GM18907 (cell line): Measurements from ENCODE around the gene LZTFL1.
"Not testable (repeated sequence)": the region's sequence is repeated elsewhere in the genome, so short reads cannot be mapped to it uniquely, and the experiment has no call there.

Source experiments
- ATAC-seq: cut with Tn5 transposase; IDR thresholded peaks from one replicate; pipeline ENCODE4 v1.9.1; 2021; ENCODE audit warnings: mild to moderate bottlenecking, moderate library complexity; ENCODE audit not compliant: unreplicated experiment

LZTFL1 gene

DNA sequence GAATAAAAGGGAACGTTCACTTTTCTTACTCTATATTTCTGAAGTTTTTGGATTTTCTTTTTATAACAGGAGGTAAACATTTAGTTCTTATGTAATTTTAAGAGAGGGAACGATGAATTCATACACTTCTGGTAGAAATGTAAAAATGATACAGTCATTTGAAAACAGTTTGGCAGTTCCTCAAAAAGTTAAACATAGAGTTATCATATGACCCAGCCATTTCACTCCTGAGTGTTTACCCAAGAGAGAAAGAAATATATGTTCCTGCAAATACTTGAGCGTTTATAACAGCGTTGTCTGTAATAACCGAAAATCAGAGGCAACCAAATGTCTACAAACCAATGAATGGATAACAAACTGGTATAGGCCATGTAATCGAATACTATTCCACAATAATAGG lies 23.6 kb upstream of the LZTFL1 start:
- ATAC-seq, result no peak

DNA sequence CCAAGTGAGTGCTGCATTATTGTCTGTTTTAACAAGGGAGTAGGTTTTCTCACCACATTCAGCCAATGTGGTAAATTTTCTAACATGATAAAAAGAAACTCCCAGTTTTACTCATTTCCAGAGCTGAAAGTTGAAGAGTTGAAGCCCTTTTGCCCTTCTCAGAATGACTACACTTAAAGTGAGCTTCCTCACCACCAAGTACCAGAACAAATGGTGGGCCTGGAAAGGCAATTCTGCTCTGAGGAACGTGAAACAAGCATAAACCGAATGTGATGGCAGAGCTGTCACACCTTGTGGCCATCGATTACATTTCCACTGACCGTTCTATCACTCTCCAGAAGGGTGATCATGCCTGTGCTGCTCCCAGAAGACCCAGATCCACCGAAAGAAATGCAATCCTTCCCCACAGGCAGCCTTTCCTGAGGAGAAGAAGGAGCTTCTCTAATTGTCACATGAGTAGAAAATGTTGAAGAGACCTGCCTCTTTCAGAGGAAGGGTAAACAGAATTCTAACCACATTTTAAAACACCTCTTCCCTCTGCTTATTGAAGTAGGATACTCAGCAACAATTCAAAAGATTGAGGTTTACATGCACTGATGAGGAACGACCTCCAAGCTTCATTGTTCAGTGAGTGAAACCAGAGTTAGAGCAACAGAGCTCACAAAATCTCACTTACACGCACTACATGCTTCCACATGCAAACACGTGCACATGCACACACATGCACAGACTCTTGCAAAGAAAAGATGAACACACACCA lies 23.0 kb upstream of the LZTFL1 start:
- peak; percentile 66 for ATAC-seq

GRCh38 chr3:45861043-45861719 lies 19.3 kb upstream of the LZTFL1 start:
- peak; percentile 45 for ATAC-seq

GRCh38 chr3:45860481-45860880 lies 18.6 kb upstream of the LZTFL1 start:
- no peak for ATAC-seq

GRCh38 chr3:45858809-45859543 lies 17.1 kb upstream of the LZTFL1 start:
- ATAC-seq, result no peak

DNA sequence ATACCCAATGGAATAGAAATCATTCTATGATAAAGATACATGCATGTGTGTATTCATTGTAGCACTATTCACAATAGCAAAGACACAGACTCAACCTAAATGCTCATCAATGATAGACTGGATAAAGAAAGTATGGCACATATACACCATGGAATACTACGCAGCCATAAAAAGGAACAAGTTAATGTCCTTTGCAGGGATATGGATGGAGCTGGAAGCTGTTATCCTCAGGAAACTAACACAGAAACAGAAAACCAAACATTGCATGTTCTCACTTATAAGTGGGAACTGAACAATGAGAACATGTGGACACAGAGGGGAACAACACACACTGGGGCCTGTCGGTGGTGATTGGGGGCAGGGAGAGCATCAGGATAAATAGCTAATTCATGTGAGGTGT lies 15.1 kb upstream of the LZTFL1 start:
- ATAC-seq, result not testable (repeated sequence)

DNA sequence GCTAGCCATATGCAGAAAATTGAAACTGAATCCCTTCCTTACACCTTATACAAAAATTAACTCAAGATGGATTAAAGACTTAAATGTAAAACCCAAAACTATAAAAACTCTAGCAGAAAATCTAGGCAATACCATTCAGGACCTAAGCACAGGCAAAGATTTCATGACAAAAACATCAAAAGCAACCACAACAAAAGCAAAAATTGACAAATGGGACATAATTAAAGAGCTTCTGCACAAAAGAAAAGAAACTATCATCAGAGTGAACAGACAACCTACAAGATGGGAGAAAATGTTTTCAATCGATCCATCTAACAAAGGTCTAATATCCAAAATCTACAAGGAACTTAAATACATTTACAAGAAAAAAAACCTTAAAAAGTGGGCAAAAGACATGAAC lies 14.4 kb upstream of the LZTFL1 start:
- ATAC-seq, result not testable (repeated sequence)

- ATAC-seq, result no peak
Measured at GRCh38 chr3:45852828-45853227, 10.9 kb upstream of the LZTFL1 start.

GRCh38 chr3:45848392-45848791 lies 6.5 kb upstream of the LZTFL1 start:
- no peak for ATAC-seq

DNA sequence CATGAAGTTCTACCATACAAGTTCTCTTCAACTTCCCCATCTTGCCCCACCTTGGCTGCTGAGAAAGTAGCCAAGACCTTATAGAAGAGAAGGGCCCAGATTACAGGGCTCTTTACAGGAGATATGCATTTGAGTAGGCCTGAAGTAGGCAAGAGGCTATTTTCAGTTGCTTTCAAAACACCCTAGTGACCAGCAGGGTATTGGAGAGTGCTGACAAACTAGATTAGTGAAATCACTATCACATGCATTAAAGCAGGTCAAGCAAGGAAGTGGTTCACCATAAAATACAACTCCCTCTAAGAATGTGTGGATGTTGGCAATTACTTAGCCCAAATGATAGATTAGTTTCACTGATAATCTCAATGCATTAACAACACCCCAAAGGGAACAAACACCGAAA lies 2.7 kb upstream of the LZTFL1 start:
- ATAC-seq, result no peak

DNA sequence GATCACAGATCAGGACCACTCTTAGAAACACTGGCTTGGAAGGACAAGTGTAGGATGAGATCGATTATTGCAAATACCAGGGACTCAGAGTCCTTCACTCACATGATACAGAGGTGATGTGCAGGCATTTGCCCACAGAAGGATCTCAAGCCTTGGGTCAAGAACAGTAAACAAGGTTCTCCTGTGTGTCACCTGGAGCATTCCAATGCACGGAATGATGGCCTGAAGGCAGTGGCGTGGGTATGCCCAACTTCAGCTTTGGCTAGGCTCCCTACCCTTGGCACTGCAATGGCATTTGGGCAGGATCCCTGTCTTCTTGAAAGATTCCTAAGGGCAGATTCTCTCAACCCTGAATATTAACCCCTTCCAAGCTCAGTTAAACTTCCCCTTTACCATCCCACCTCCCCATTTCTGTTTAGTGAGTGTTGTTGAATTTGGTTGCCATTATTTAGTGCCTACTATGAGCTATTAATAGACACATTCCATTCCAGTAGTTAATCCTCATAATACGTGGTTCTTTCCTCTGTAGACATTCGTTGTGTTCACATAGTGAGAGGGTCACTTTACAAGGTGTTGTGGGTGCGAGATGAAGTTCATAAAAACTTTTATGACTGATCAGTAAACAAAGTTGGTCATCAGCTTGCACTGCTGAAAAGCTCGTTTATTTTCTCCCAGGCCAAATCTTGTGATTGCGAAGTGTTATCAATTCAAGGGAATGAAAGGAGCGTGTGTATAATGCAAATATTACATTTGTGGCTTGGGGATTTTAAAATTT lies 1.1 kb upstream of the LZTFL1 start:
- ATAC-seq, result no peak

DNA sequence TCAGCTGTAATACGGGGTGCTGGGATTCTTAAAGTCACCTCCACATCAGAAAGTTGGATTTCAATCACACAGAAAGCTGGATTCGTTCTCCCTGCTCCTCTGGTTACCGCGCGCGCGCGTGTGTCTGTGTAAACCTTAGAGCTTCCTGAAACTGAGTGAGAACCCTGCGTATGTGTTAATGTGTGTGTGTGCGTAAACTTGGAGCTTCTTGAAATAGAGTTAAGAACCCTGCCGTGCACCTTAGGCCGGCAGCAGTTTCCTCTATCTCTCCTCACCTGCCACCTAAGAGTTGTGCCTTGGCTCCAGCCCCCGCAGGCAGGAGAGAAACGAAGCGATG lies 531 bp downstream of the LZTFL1 start:
- ATAC-seq, result peak; percentile 25

GRCh38 chr3:45838466-45838865 lies 3.5 kb downstream of the LZTFL1 start:
- no peak for ATAC-seq

GRCh38 chr3:45832699-45833098 lies 9.2 kb downstream of the LZTFL1 start:
- no peak for ATAC-seq

GRCh38 chr3:45830121-45830520 lies 11.8 kb downstream of the LZTFL1 start:
- ATAC-seq, result no peak

DNA sequence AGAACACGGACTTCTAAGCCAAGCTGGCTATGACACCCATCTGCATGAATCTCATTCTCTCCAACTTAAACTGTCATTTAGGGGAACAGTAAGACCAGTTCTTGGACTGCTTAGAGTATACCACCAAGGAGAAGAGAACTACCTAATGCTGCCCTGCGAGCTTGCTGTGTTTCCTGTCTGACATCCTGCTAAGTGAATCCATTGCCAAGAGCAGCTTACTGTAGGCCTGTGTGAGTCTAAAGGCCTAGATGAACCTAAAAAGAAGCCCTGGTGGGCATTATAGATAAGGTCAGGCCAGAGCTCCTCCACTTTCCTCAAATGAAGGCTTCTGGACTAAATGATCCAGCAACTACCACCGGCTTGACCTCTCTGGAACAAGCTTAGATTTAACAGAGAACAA lies 15.0 kb downstream of the LZTFL1 start:
- no peak for ATAC-seq

GRCh38 chr3:45826321-45826720 lies 15.6 kb downstream of the LZTFL1 start:
- no peak for ATAC-seq

DNA sequence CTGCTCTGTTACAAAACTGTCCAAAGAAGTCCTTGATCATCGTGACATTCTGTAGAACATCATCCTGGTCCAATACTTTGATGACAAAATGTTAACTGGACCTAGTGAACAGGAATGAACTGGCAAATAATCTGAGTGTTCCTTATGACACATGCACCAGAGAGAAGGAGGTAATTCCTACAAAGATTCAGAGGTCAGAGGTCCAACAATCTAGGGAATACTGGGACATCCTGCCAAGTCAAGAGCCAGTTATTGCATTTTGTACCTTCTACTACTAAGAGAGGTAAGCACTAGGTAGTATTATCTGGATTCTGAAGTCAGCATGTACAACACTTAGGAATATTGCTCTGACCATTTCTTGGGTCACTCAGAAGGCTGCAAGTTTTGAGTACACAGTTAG lies 20.8 kb downstream of the LZTFL1 start:
- no peak for ATAC-seq

DNA sequence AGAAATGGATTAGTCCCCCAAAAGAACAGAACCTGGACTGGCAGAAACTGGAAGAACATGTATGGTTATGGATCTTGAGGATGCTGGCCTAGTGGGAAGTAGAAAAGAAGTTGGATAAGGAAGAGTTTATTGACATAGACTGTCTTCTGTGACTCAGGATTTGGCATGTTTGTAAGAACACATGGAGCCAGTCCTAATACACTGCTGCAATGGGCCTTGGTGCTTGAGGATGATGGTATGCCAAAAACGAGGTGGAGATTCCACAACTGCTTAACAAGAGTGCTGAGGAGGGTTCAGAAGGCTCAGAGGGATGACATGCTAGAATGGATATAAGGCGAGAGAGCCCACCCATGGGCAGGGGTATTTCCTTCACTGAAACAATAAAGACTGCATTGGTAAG lies 22.4 kb downstream of the LZTFL1 start:
- ATAC-seq, result no peak

- no peak for ATAC-seq
Measured at GRCh38 chr3:45817831-45818522, 23.9 kb downstream of the LZTFL1 start.

DNA sequence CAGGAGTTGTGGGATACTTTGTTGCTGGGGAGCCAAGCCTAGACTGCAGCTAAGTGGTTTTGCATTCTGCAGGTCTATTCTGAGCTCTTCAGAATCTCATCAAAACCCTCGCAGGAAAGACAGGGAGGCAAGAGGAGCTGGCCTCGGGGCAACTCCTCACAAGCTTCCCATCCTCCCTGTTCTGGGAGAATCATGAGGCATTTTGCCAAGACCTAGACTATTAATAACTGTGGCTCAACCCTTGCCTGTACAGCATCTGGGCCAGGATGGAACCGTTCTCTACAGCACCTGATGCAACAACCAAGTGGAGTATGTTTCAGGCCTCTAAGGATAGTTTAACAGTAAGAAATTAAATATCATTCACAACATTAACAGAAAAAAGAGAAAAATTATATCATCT lies 25.4 kb downstream of the LZTFL1 start:
- no peak for ATAC-seq
